NCI-H2227 (cell line): ENCODE data around the gene SMYD3.

ENCODE experiments used
- DNase-seq: peaks from one replicate; lab custom pipeline; 2025; ENCODE audit not compliant: unreplicated experiment; lab: John Stamatoyannopoulos, UW

Gene SMYD3

GRCh38 chr1:245888809-245889208 is 618.3 kb downstream of the SMYD3 start:
- DNase-seq: peak; percentile 3

- no peak for DNase-seq
Observed at GRCh38 chr1:245887829-245888228, 619.2 kb downstream of the SMYD3 start.

- no peak for DNase-seq
Observed at GRCh38 chr1:245881767-245882391, 625.2 kb downstream of the SMYD3 start.

GRCh38 chr1:245880754-245881403 is 626.2 kb downstream of the SMYD3 start:
- no peak for DNase-seq

- no peak for DNase-seq
Observed at GRCh38 chr1:245879091-245879490, 628.0 kb downstream of the SMYD3 start.

GRCh38 chr1:245878585-245878984 is 628.5 kb downstream of the SMYD3 start:
- no peak for DNase-seq

GRCh38 chr1:245877976-245878375 is 629.1 kb downstream of the SMYD3 start:
- DNase-seq: no peak

GRCh38 chr1:245876586-245876985 is 630.5 kb downstream of the SMYD3 start:
- DNase-seq: no peak

- DNase-seq: no peak
Observed at GRCh38 chr1:245875581-245876261, 631.4 kb downstream of the SMYD3 start.

GRCh38 chr1:245874942-245875580 is 632.0 kb downstream of the SMYD3 start:
- DNase-seq: peak; percentile 7

GRCh38 chr1:245873883-245874671 is 633.0 kb downstream of the SMYD3 start:
- no peak for DNase-seq

GRCh38 chr1:245873068-245873467 is 634.0 kb downstream of the SMYD3 start:
- DNase-seq: no peak

GRCh38 chr1:245872475-245872874 is 634.6 kb downstream of the SMYD3 start:
- no peak for DNase-seq

GRCh38 chr1:245871915-245872314 is 635.2 kb downstream of the SMYD3 start:
- no peak for DNase-seq

- no peak for DNase-seq
Observed at GRCh38 chr1:245871191-245871590, 635.9 kb downstream of the SMYD3 start.

GRCh38 chr1:245870698-245871097 is 636.4 kb downstream of the SMYD3 start:
- no peak for DNase-seq

GRCh38 chr1:245869847-245870246 is 637.2 kb downstream of the SMYD3 start:
- no peak for DNase-seq

- no peak for DNase-seq
Observed at GRCh38 chr1:245867738-245868137, 639.3 kb downstream of the SMYD3 start.

- no peak for DNase-seq
Observed at GRCh38 chr1:245864872-245865271, 642.2 kb downstream of the SMYD3 start.

GRCh38 chr1:245863566-245864184 is 643.4 kb downstream of the SMYD3 start:
- no peak for DNase-seq
